Retinal pigment epithelial cell (primary cell): ENCODE data around the gene C2CD2.

ENCODE experiments used
- DNase-seq: peaks from one replicate; pipeline ENCODE4 v3.0.0-alpha.2; 2010; ENCODE audit warnings: low read depth
- H3K4me3 ChIP-seq: 2 replicates; pipeline ENCODE4 v1.5.1; 2011; ENCODE audit warnings: mild to moderate bottlenecking, low read length, control low read depth, moderate library complexity
- CTCF ChIP-seq: conservative IDR thresholded peaks from 2 replicates; pipeline ENCODE4 v1.5.1; 2011; ENCODE audit warnings: low read depth, low read length, control low read depth, inconsistent platforms

The C2CD2 gene

GRCh38 chr21:41932576-41933312 lies 21.1 kb downstream of the C2CD2 start:
- no peak for TF ChIP-seq CTCF
- DNase-seq: no peak
- no peak overlapping the region for H3K4me3 ChIP-seq

GRCh38 chr21:41932191-41932575 lies 21.6 kb downstream of the C2CD2 start:
- no peak overlapping the region for H3K4me3 ChIP-seq
- DNase-seq: no peak
- no peak for TF ChIP-seq CTCF

- no peak overlapping the region for H3K4me3 ChIP-seq
- TF ChIP-seq CTCF: no peak
- no peak for DNase-seq
These were observed 22.8 kb downstream of the C2CD2 start for GRCh38 chr21:41931041-41931451.

- H3K4me3 ChIP-seq: no peak overlapping the region
- TF ChIP-seq CTCF: no peak
- no peak for DNase-seq
These were observed 24.6 kb downstream of the C2CD2 start for GRCh38 chr21:41929248-41929647.

- no peak for DNase-seq
- H3K4me3 ChIP-seq: no peak overlapping the region
- TF ChIP-seq CTCF: no peak
These were observed 25.1 kb downstream of the C2CD2 start for GRCh38 chr21:41928621-41929220.

- no peak for TF ChIP-seq CTCF
- no peak overlapping the region for H3K4me3 ChIP-seq
- no peak for DNase-seq
These were observed 25.9 kb downstream of the C2CD2 start for GRCh38 chr21:41927727-41928409.
